ENCODE data around the gene GJA4. TPM values are rescaled to one million over a fixed set of nuclear protein-coding genes. Genes with fewer than 3 reads are reported as not detected.

Gene GJA4
- total RNA-seq, 1 experiment from 2014 or later: not detected

GRCh38 chr1:34796990-34797389, 4.2 kb downstream of the GJA4 start:
- H3K4me3 ChIP-seq (ENCODE audit: low read depth, low read length): no peak overlapping the region
- Mint-ChIP-seq H3K36me3 (ENCODE audit: insufficient read depth, unreplicated experiment) (no peaks in the 10 kb centered on the region), H3K4me3 (ENCODE audit: unreplicated experiment) (no peak overlapping the region), H3K27ac (ENCODE audit: unreplicated experiment) (no peak overlapping the region), H3K4me1 (ENCODE audit: low read depth, unreplicated experiment) (no peaks in the 10 kb centered on the region), H3K9me3 (ENCODE audit: unreplicated experiment) (no peaks in the 10 kb centered on the region), H3K27me3 (ENCODE audit: insufficient read depth, unreplicated experiment) (no peaks in the 10 kb centered on the region)
- H3K36me3 ChIP-seq (ENCODE audit: control insufficient read depth, insufficient read depth, low read length): no peaks in the 10 kb centered on the region
- no peaks in the 10 kb centered on the region for H3K9me3 ChIP-seq
- intact Hi-C loops (cut with micrococcal nuclease; ENCODE audit: unreplicated experiment): no loop called here
- no peaks in the 10 kb centered on the region for H3K4me1 ChIP-seq
- no peak for TF ChIP-seq CTCF (IDR thresholded peaks at IDR 0.05; ENCODE audit: insufficient read depth in 1 of 2, low read depth in 1 of 2, low read length in 1 of 2, severe bottlenecking in 1 of 2, unreplicated experiment in 1 of 2)
- CTCF ChIA-PET: no interaction called here
- no peak for DNase-seq
- H3K27me3 ChIP-seq (replicated peaks; ENCODE audit: control insufficient read depth, insufficient read depth, low read length): no peaks in the 10 kb centered on the region; the same call in 1 of the 2 replicates
- POLR2A ChIA-PET: no interaction called here
- no TSS peak for BruUV-seq (replicated peaks)

- intact Hi-C loops (cut with micrococcal nuclease; ENCODE audit: unreplicated experiment): no loop called here
- no peak for DNase-seq
- Histone ChIP-seq H3K36me3 (ENCODE audit: control insufficient read depth, insufficient read depth, low read length) (no peaks in the 10 kb centered on the region), H3K4me1 (no peaks in the 10 kb centered on the region), H3K4me3 (ENCODE audit: low read depth, low read length) (no peak overlapping the region), H3K27me3 (replicated peaks; ENCODE audit: control insufficient read depth, insufficient read depth, low read length) (no peaks in the 10 kb centered on the region; the same call in 1 of the 2 replicates), H3K9me3 (no peaks in the 10 kb centered on the region)
- POLR2A ChIA-PET: no interaction called here
- no peak for TF ChIP-seq CTCF (IDR thresholded peaks at IDR 0.05; ENCODE audit: insufficient read depth in 1 of 2, low read depth in 1 of 2, low read length in 1 of 2, severe bottlenecking in 1 of 2, unreplicated experiment in 1 of 2)
- Mint-ChIP-seq H3K9me3 (ENCODE audit: unreplicated experiment) (peaks cover 9% of the 10 kb centered on the region), H3K27ac (ENCODE audit: unreplicated experiment) (no peak overlapping the region), H3K36me3 (ENCODE audit: insufficient read depth, unreplicated experiment) (no peaks in the 10 kb centered on the region), H3K27me3 (ENCODE audit: insufficient read depth, unreplicated experiment) (no peaks in the 10 kb centered on the region), H3K4me3 (ENCODE audit: unreplicated experiment) (no peak overlapping the region), H3K4me1 (ENCODE audit: low read depth, unreplicated experiment) (no peaks in the 10 kb centered on the region)
- CTCF ChIA-PET: no interaction called here
- no TSS peak for BruUV-seq (replicated peaks)
Observed at GRCh38 chr1:34800214-34800613, 7.4 kb downstream of the GJA4 start.

GRCh38 chr1:34803770-34804169, 11.0 kb downstream of the GJA4 start:
- Mint-ChIP-seq H3K27ac (ENCODE audit: unreplicated experiment) (no peak overlapping the region), H3K4me1 (ENCODE audit: low read depth, unreplicated experiment) (peaks cover 3% of the 10 kb centered on the region), H3K27me3 (ENCODE audit: insufficient read depth, unreplicated experiment) (no peaks in the 10 kb centered on the region), H3K36me3 (ENCODE audit: insufficient read depth, unreplicated experiment) (no peaks in the 10 kb centered on the region), H3K4me3 (ENCODE audit: unreplicated experiment) (no peak overlapping the region), H3K9me3 (ENCODE audit: unreplicated experiment) (peaks cover 9% of the 10 kb centered on the region)
- BruUV-seq (replicated peaks): no TSS peak
- no peak for TF ChIP-seq CTCF (IDR thresholded peaks at IDR 0.05; ENCODE audit: insufficient read depth in 1 of 2, low read depth in 1 of 2, low read length in 1 of 2, severe bottlenecking in 1 of 2, unreplicated experiment in 1 of 2)
- Histone ChIP-seq H3K4me3 (ENCODE audit: low read depth, low read length) (no peak overlapping the region), H3K36me3 (ENCODE audit: control insufficient read depth, insufficient read depth, low read length) (no peaks in the 10 kb centered on the region), H3K27me3 (replicated peaks; ENCODE audit: control insufficient read depth, insufficient read depth, low read length) (no peaks in the 10 kb centered on the region), H3K4me1 (peaks cover 22% of the 10 kb centered on the region), H3K9me3 (no peaks in the 10 kb centered on the region)
- ChIA-PET CTCF (no interaction called here), POLR2A (no interaction called here)
- intact Hi-C loops (cut with micrococcal nuclease; ENCODE audit: unreplicated experiment): no loop called here
- no peak for DNase-seq

Measured in Caco-2 (cell line).